ENCODE measurements around the gene PLEKHA7. TPM values are rescaled to one million over a fixed set of nuclear protein-coding genes. Genes with fewer than 3 reads are reported as not detected.

PLEKHA7 gene
- total and polyA plus RNA-seq, 2 of the 8 experiments (the other 6 are each of a cell fraction or from before 2014, with no cell fraction given) = 11.4 to 25.6 TPM

DNA sequence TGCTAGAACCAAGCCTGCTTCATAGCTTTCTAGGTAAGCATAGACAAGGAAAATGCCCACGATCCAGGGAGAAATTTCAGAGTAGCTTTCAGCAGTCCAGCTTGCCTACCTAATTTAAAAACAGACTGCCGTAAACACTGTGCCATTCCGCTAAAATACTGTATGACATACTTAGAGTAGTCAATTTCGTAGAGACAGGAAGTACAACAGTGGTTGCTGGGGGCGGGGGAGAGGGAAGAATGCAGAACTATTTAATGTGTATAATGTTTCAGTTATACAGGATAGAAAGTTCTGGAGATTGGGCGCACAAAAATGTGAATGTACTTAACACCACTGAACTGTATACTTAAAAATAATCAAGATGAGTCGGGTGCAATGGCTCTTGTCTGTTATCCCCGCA lies 219.1 kb downstream of the PLEKHA7 start:
- Histone ChIP-seq H4K20me1 (replicated peaks in 1 of 2; ENCODE audit: control insufficient read depth in 1 of 2, insufficient read depth in 2 of 2, low read length in 2 of 2) (peaks cover 0 to 2% of the 10 kb centered on the region in 2 experiments), H3K9me3 (ENCODE audit: insufficient read depth in 2 of 2, low read depth in 1 of 2, low read length in 1 of 2) (no peaks in the 10 kb centered on the region), H3K27ac (ENCODE audit: low read depth, low read length) (no peak overlapping the region), H3K18ac (ENCODE audit: extremely low read depth, low read length) (no peak overlapping the region), H3K4ac (replicated peaks; ENCODE audit: insufficient read length, low read depth, low read length) (no peak overlapping the region), H2BK120ac (replicated peaks; ENCODE audit: low read depth, low read length) (no peak overlapping the region), H3K36me3 (ENCODE audit: control insufficient read depth in 2 of 4, insufficient read depth in 4 of 4, low read length in 3 of 4) (peaks cover 0 to 14% (median 6%) of the 10 kb centered on the region in 4 experiments; a peak in 3 of 8 replicates), H4K91ac (replicated peaks; ENCODE audit: insufficient read length, low read length) (no peak overlapping the region), H2BK5ac (ENCODE audit: low read depth, low read length) (no peak overlapping the region), H3K9ac (replicated peaks in 1 of 4; ENCODE audit: extremely low read depth in 1 of 4, low read depth in 3 of 4, low read length in 3 of 4) (no peak overlapping the region), H3K23me2 (ENCODE audit: low read depth, low read length) (no peaks in the 10 kb centered on the region), H2BK12ac (ENCODE audit: low read depth, low read length) (no peak overlapping the region), H3K4me1 (replicated peaks in 1 of 4; ENCODE audit: control insufficient read depth in 3 of 4, insufficient read depth in 4 of 4, low read length in 3 of 4) (no peaks in the 10 kb centered on the region), H3K4me3 (ENCODE audit: extremely low read depth in 1 of 4, insufficient read depth in 2 of 4, low read depth in 3 of 4, low read length in 4 of 4) (no peak overlapping the region), H4K5ac (ENCODE audit: insufficient read length, low read depth, low read length) (no peak overlapping the region), H2AK5ac (ENCODE audit: low read depth, low read length) (no peak overlapping the region), H3K27me3 (replicated peaks in 1 of 4; ENCODE audit: control insufficient read depth in 3 of 4, extremely low read depth in 1 of 4, insufficient read depth in 3 of 4, low read length in 3 of 4) (no peaks in the 10 kb centered on the region), H3K79me1 (ENCODE audit: low read depth, low read length) (no peaks in the 10 kb centered on the region), H3K4me2 (ENCODE audit: insufficient read depth in 1 of 2, low read depth in 2 of 2, low read length in 2 of 2) (no peak overlapping the region), H2AFZ (ENCODE audit: low read length) (no peak overlapping the region), H3K56ac (replicated peaks; ENCODE audit: insufficient read length, low read depth, low read length) (no peak overlapping the region), H4K8ac (ENCODE audit: extremely low read depth, insufficient read depth, low read length) (no peak overlapping the region), H3K79me2 (ENCODE audit: control insufficient read depth in 1 of 2, insufficient read depth in 2 of 2, low read length in 2 of 2) (no peaks in the 10 kb centered on the region), H2BK20ac (ENCODE audit: low read length) (no peak overlapping the region), H3K23ac (ENCODE audit: insufficient read length) (no peak overlapping the region), H2BK15ac (ENCODE audit: low read length) (no peak overlapping the region), H3K14ac (ENCODE audit: insufficient read length) (no peak overlapping the region)
- POLR2A ChIA-PET (ENCODE audit: partially characterized antibody) = interaction anchor here (1.3 kb wide), 1 partner anchor 21 kb away, joined by 3 read pairs; no protein-coding TSS in a partner anchor
- WGBS, 2 experiments (ENCODE audit: extremely low coverage in 1 of 2, insufficient coverage in 1 of 2, insufficient read length in 1 of 2, insufficient replicate concordance in 2 of 2, low coverage in 1 of 2, low lambda C conversion rate in 2 of 2, missing lambda C conversion rate in 1 of 2) = 89% methylated on average over 8 of the region's 8 CpGs; no CpG with 5 or more reads in 1 of the 2 experiments
- TF ChIP-seq ZNF274 (IDR thresholded peaks at IDR 0.05; ENCODE audit: borderline replicate concordance, extremely low read depth, low read length) (no peak), TAF1 (IDR thresholded peaks at IDR 0.05; ENCODE audit: low read depth, low read length) (no peak), POLR2A (IDR thresholded peaks at IDR 0.05; ENCODE audit: control extremely low read depth in 1 of 2, low read depth in 2 of 2, low read length in 2 of 2) (no peak), TAF7 (optimal IDR thresholded peaks at IDR 0.05; ENCODE audit: borderline replicate concordance, low read depth, low read length) (no peak), TCF12 (IDR thresholded peaks at IDR 0.05; ENCODE audit: low read depth, low read length) (no peak), SIN3A (conservative IDR thresholded peaks at IDR 0.05 in 1 of 2, IDR thresholded peaks at IDR 0.05 in 1 of 2; ENCODE audit: low read depth in 1 of 2, low read length in 2 of 2) (no peak)
- TF ChIP-seq, protein P1, sequence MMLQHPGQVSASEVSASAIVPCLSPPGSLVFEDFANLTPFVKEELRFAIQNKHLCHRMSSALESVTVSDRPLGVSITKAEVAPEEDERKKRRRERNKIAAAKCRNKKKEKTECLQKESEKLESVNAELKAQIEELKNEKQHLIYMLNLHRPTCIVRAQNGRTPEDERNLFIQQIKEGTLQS (IDR thresholded peaks at IDR 0.05; ENCODE audit: insufficient read depth, low read depth, low read length) = no peak
- FAIRE-seq (no peak), DNase-seq (ENCODE audit: low read depth in 1 of 2, low spot score in 2 of 2) (no peak)
- CTCF ChIA-PET (ENCODE audit: partially characterized antibody) = interaction anchor here (1.2 to 1.4 kb wide), 3 partner anchors 9 to 268 kb away, joined by 4 to 5 read pairs (median 5); no protein-coding TSS in a partner anchor
